K562 treated with DMSO at 1 percent for 24 hours (cell line): ENCODE results near the gene KDM1A. TPM values are rescaled to one million over a fixed set of nuclear protein-coding genes. Genes with fewer than 3 reads are reported as not detected.

ENCODE experiments used
- total RNA-seq: library from RNA; unstranded; fragments of 300-600 nt; gene quantifications from 2 replicates; pipeline ENCODE4 v1.2.3, GENCODE V29; 2022; ENCODE audit warnings: low read depth; ENCODE audit not compliant: insufficient read depth

Gene KDM1A
- total RNA-seq: 144 and 163 TPM in 2 replicates

DNA sequence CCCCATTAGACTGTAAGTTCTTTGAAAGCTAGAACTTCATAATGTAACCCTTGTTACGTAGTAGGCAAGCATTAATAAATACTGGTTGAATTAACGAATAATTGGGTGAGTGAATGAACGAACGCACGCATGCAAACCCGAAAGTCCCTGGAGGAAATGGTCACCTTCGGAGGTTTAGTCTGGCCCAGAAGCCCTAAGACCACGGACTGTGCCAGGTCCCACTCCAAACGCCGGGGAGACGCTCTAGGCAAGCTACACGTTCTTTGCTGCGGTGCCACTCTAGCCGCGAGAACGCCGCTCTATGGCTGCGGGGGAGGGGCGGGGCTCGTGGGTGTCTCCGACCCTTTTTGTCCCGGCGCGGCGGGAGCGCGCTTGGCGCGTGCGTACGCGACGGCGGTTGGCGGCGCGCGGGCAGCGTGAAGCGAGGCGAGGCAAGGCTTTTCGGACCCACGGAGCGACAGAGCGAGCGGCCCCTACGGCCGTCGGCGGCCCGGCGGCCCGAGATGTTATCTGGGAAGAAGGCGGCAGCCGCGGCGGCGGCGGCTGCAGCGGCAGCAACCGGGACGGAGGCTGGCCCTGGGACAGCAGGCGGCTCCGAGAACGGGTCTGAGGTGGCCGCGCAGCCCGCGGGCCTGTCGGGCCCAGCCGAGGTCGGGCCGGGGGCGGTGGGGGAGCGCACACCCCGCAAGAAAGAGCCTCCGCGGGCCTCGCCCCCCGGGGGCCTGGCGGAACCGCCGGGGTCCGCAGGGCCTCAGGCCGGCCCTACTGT, at the start of gene KDM1A:
Gene KDM1A, plus strand, starts transcription at position 375 of the 769 bp plus-strand sequence. Its CDS starts 129 bp downstream, at position 504.

DNA sequence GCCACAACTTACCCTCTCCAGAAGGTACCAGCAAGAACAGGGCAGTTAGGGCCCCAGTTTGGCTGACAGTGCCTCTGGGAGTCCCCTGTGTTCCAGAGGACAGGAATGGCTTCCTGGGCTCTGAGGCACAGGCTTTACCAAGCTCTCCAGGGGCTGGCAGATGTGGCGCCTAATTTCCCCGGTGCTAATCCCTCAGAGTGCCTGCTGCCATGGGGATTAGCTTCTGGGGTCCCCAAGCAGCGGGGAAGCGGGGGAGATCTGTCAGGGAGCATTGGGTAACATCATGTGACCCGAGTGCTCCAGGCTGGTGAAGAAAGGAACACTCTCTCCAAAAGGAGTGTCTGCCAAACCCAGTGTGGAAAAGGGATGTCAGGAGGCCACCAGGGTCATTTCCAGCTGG, 46.5 kb upstream of the KDM1A start, which contains the start of gene LACTBL1:
Gene LACTBL1, minus strand, starts transcription at position 107 of the 400 bp plus-strand sequence. CDS start 550 bp downstream, outside the sequence.

Other genes starting within 250 kb of the KDM1A start
- not detected in 2 replicates for gene LACTBL1, start 46.6 kb upstream of the KDM1A start, total RNA-seq
- 1.9 TPM in 1 of 2 replicates, not detected in the other for gene TEX46, start 3.6 kb upstream of the KDM1A start, total RNA-seq
- gene LUZP1, start 149.4 kb downstream of the KDM1A start, total RNA-seq: 12.4 and 13.6 TPM in 2 replicates
- not detected in 2 replicates for gene HTR1D, start 198.0 kb downstream of the KDM1A start, total RNA-seq